ENCODE measurements around the gene AHR. TPM values are rescaled to one million over a fixed set of nuclear protein-coding genes. Genes with fewer than 3 reads are reported as not detected.

Gene AHR
- total RNA-seq, 1 experiment from 2014 or later: 39.0 TPM

- Mint-ChIP-seq H3K4me3 (ENCODE audit: unreplicated experiment) (no peak overlapping the region), H3K9me3 (ENCODE audit: unreplicated experiment) (no peaks in the 10 kb centered on the region), H3K4me1 (ENCODE audit: low read depth, unreplicated experiment) (peaks cover 15% of the 10 kb centered on the region), H3K27ac (ENCODE audit: unreplicated experiment) (no peak overlapping the region), H3K36me3 (ENCODE audit: insufficient read depth, unreplicated experiment) (no peaks in the 10 kb centered on the region), H3K27me3 (ENCODE audit: insufficient read depth, unreplicated experiment) (no peaks in the 10 kb centered on the region)
- POLR2A ChIA-PET: no interaction called here
- no peak for DNase-seq
- H3K27me3 ChIP-seq (replicated peaks; ENCODE audit: control insufficient read depth, insufficient read depth, low read length): no peaks in the 10 kb centered on the region
- no peak for TF ChIP-seq CTCF (IDR thresholded peaks at IDR 0.05; ENCODE audit: insufficient read depth in 1 of 2, low read depth in 1 of 2, low read length in 1 of 2, severe bottlenecking in 1 of 2, unreplicated experiment in 1 of 2)
- CTCF ChIA-PET: no interaction called here
- intact Hi-C loops (cut with micrococcal nuclease; ENCODE audit: unreplicated experiment): no loop called here
- no peak overlapping the region for H3K4me3 ChIP-seq (ENCODE audit: low read depth, low read length)
- BruUV-seq (replicated peaks): no TSS peak
- H3K4me1 ChIP-seq: peaks cover 13% of the 10 kb centered on the region; the same call in 1 of the 2 replicates
- H3K9me3 ChIP-seq: no peaks in the 10 kb centered on the region
- H3K36me3 ChIP-seq (ENCODE audit: control insufficient read depth, insufficient read depth, low read length): no peaks in the 10 kb centered on the region; the same call in 1 of the 2 replicates
Observed at GRCh38 chr7:17307000-17307399, 8.5 kb downstream of the AHR start.

DNA sequence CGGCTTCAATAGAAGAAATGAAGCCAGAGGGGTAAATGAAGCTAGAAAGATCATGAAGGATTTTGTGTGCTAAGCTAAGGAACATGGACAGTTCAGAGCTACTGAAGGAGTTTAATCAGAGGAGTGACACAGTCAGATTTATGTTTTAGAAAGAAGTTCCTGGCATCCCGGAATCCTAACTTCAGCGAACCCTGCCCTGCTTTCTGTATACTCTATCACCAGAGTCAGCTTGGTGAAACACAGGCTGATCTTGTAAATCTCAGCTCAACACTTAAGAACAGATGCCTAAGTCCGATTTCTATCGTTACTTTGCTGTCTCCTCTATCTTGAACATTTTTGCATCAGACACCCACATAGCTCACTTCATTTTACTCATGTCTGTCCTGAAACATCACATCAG lies 9.1 kb downstream of the AHR start:
- Histone ChIP-seq H3K36me3 (ENCODE audit: control insufficient read depth, insufficient read depth, low read length) (no peaks in the 10 kb centered on the region; the same call in 1 of the 2 replicates), H3K9me3 (no peaks in the 10 kb centered on the region), H3K27me3 (replicated peaks; ENCODE audit: control insufficient read depth, insufficient read depth, low read length) (no peaks in the 10 kb centered on the region), H3K4me1 (peaks cover 13% of the 10 kb centered on the region; the same call in 1 of the 2 replicates), H3K4me3 (ENCODE audit: low read depth, low read length) (no peak overlapping the region)
- H3K4me1 Mint-ChIP-seq (ENCODE audit: low read depth, unreplicated experiment): peaks cover 15% of the 10 kb centered on the region
- H3K27ac Mint-ChIP-seq (ENCODE audit: unreplicated experiment): no peak overlapping the region
- H3K27me3 Mint-ChIP-seq (ENCODE audit: insufficient read depth, unreplicated experiment): no peaks in the 10 kb centered on the region
- no peak for DNase-seq
- no peaks in the 10 kb centered on the region for H3K9me3 Mint-ChIP-seq (ENCODE audit: unreplicated experiment)
- peaks cover 4% of the 10 kb centered on the region for H3K36me3 Mint-ChIP-seq (ENCODE audit: insufficient read depth, unreplicated experiment)
- H3K4me3 Mint-ChIP-seq (ENCODE audit: unreplicated experiment): no peak overlapping the region
- no TSS peak for BruUV-seq (replicated peaks)
- ChIA-PET POLR2A (no interaction called here), CTCF (interaction anchor here (0.6 kb wide), 1 partner anchor 1086 kb away, joined by 4 read pairs; no protein-coding TSS in a partner anchor)
- TF ChIP-seq CTCF (IDR thresholded peaks at IDR 0.05; ENCODE audit: insufficient read depth in 1 of 2, low read depth in 1 of 2, low read length in 1 of 2, severe bottlenecking in 1 of 2, unreplicated experiment in 1 of 2): no peak
- intact Hi-C loops (cut with micrococcal nuclease; ENCODE audit: unreplicated experiment): no loop called here

- POLR2A ChIA-PET: no interaction called here
- peaks cover 18% of the 10 kb centered on the region for H3K4me1 Mint-ChIP-seq (ENCODE audit: low read depth, unreplicated experiment)
- Histone ChIP-seq H3K4me1 (peaks cover 13% of the 10 kb centered on the region; the same call in 1 of the 2 replicates), H3K9me3 (no peaks in the 10 kb centered on the region), H3K27me3 (replicated peaks; ENCODE audit: control insufficient read depth, insufficient read depth, low read length) (no peaks in the 10 kb centered on the region), H3K4me3 (ENCODE audit: low read depth, low read length) (no peak overlapping the region), H3K36me3 (ENCODE audit: control insufficient read depth, insufficient read depth, low read length) (no peaks in the 10 kb centered on the region; the same call in 1 of the 2 replicates)
- no peak for TF ChIP-seq CTCF (IDR thresholded peaks at IDR 0.05; ENCODE audit: insufficient read depth in 1 of 2, low read depth in 1 of 2, low read length in 1 of 2, severe bottlenecking in 1 of 2, unreplicated experiment in 1 of 2)
- H3K9me3 Mint-ChIP-seq (ENCODE audit: unreplicated experiment): no peaks in the 10 kb centered on the region
- no TSS peak for BruUV-seq (replicated peaks)
- H3K36me3 Mint-ChIP-seq (ENCODE audit: insufficient read depth, unreplicated experiment): peaks cover 9% of the 10 kb centered on the region
- DNase-seq: no peak
- intact Hi-C loops (cut with micrococcal nuclease; ENCODE audit: unreplicated experiment): no loop called here
- H3K27ac Mint-ChIP-seq (ENCODE audit: unreplicated experiment): no peak overlapping the region
- CTCF ChIA-PET: interaction anchor here (0.6 kb wide), 1 partner anchor 1086 kb away, joined by 4 read pairs; no protein-coding TSS in a partner anchor
- no peak overlapping the region for H3K4me3 Mint-ChIP-seq (ENCODE audit: unreplicated experiment)
- no peaks in the 10 kb centered on the region for H3K27me3 Mint-ChIP-seq (ENCODE audit: insufficient read depth, unreplicated experiment)
Observed at GRCh38 chr7:17307969-17308648, 9.7 kb downstream of the AHR start.

Data from Caco-2 (cell line).